ENCODE data around the gene OTX2. TPM values are rescaled to one million over a fixed set of nuclear protein-coding genes. Genes with fewer than 3 reads are reported as not detected.

The OTX2 gene
- total and polyA plus RNA-seq, 2 of the 13 experiments (the other 11 are each of a cell fraction or from before 2014, with no cell fraction given), result not detected

- POLR2A ChIA-PET, result no interaction called here
- no peak for ATAC-seq
- no peaks in the 10 kb centered on the region for H3K4me1 ChIP-seq (ENCODE audit: insufficient read depth, low read length)
- H3K79me2 ChIP-seq (ENCODE audit: insufficient read depth, low read length), result no peaks in the 10 kb centered on the region
- TF ChIP-seq RERE (CRISPR knock-in tag; IDR thresholded peaks at IDR 0.05; ENCODE audit: low read depth) (no peak), FLYWCH1 (CRISPR knock-in tag; IDR thresholded peaks at IDR 0.05) (no peak), ATM (IDR thresholded peaks at IDR 0.05; ENCODE audit: borderline replicate concordance) (no peak), ZNF280B (CRISPR knock-in tag; IDR thresholded peaks at IDR 0.05; ENCODE audit: borderline replicate concordance) (no peak), CTCF (CRISPR knock-in tag; IDR thresholded peaks at IDR 0.05) (no peak), KDM5B (CRISPR knock-in tag; IDR thresholded peaks at IDR 0.05; ENCODE audit: borderline replicate concordance) (no peak), PHF5A (CRISPR knock-in tag; IDR thresholded peaks at IDR 0.05; ENCODE audit: low read depth, unreplicated experiment) (no peak), ZNF383 (CRISPR knock-in tag; IDR thresholded peaks at IDR 0.05; ENCODE audit: borderline replicate concordance) (no peak)
- H3K27me3 ChIP-seq (ENCODE audit: control insufficient read depth in 1 of 2, insufficient read depth in 2 of 2, low read length in 2 of 2), result 0 out of 5 replicates have a peak, but pooled peaks cover 0 to 3% of the 10 kb centered on the region in 2 experiments
- DNase-seq (ENCODE audit: low spot score), result no peak
- no peak for FAIRE-seq
- no peaks in the 10 kb centered on the region for H3K36me3 ChIP-seq (replicated peaks in 1 of 2; ENCODE audit: control insufficient read depth in 1 of 2, insufficient read depth in 2 of 2, low read length in 2 of 2)
- no peaks in the 10 kb centered on the region for H4K20me1 ChIP-seq (ENCODE audit: insufficient read depth, low read length)
- H3K4me2 ChIP-seq (ENCODE audit: low read depth, low read length), result no peak overlapping the region
- BruUV-seq (replicated peaks), result no TSS peak
- H3K4me3 ChIP-seq (replicated peaks in 1 of 3; ENCODE audit: insufficient read depth in 1 of 3, low read depth in 2 of 3, low read length in 3 of 3), result no peak overlapping the region
- in situ Hi-C loops (cut with HindIII; ENCODE audit: extremely low pct_ligation_motif_present, low pct_unique_long_range_greater_than_20kb), result no loop called here
- H3K9ac ChIP-seq (ENCODE audit: insufficient read depth, low read depth, low read length), result no peak overlapping the region
- CTCF ChIA-PET (ENCODE audit: low intra/inter-chr PET ratio, low total read pairs), result no interaction called here
- no peak overlapping the region for H2AFZ ChIP-seq (ENCODE audit: low read length)
- 38% methylated on average over 16 of the region's 16 CpGs for WGBS (ENCODE audit: low lambda C conversion rate)
- H3K27ac ChIP-seq (ENCODE audit: extremely low read length, insufficient read depth, low read length), result no peak overlapping the region
- intact Hi-C loops (cut with micrococcal nuclease; ENCODE audit: unreplicated experiment), result no loop called here
- H3K9me3 ChIP-seq (ENCODE audit: low read length), result no peaks in the 10 kb centered on the region
Measured at GRCh38 chr14:56844406-56845002, 34.2 kb upstream of the OTX2 start.

Data from HepG2 (cell line).